ENCODE data around the gene CERK. TPM values are rescaled to one million over a fixed set of nuclear protein-coding genes. Genes with fewer than 3 reads are reported as not detected.

CERK gene
- total RNA-seq, 1 experiment from 2014 or later, result 11.6 TPM

DNA sequence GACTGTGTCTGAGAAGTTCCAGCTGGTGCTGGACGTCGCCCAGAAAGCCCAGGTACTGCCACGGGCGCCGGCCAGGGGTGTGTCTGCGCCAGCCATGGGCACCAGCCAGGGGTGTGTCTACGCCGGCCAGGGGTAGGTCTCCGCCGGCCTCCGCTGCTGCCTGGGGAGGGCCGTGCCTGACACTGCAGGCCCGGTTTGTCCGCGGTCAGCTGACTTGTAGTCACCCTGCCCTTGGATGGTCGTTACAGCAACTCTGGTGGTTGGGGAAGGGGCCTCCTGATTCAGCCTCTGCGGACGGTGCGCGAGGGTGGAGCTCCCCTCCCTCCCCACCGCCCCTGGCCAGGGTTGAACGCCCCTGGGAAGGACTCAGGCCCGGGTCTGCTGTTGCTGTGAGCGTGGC lies 69.9 kb downstream of the CERK start:
- POLR2A ChIA-PET, result no interaction called here
- no peak overlapping the region for H3K4me3 Mint-ChIP-seq (ENCODE audit: unreplicated experiment)
- TF ChIP-seq, protein P1, sequence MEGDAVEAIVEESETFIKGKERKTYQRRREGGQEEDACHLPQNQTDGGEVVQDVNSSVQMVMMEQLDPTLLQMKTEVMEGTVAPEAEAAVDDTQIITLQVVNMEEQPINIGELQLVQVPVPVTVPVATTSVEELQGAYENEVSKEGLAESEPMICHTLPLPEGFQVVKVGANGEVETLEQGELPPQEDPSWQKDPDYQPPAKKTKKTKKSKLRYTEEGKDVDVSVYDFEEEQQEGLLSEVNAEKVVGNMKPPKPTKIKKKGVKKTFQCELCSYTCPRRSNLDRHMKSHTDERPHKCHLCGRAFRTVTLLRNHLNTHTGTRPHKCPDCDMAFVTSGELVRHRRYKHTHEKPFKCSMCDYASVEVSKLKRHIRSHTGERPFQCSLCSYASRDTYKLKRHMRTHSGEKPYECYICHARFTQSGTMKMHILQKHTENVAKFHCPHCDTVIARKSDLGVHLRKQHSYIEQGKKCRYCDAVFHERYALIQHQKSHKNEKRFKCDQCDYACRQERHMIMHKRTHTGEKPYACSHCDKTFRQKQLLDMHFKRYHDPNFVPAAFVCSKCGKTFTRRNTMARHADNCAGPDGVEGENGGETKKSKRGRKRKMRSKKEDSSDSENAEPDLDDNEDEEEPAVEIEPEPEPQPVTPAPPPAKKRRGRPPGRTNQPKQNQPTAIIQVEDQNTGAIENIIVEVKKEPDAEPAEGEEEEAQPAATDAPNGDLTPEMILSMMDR (IDR thresholded peaks at IDR 0.05; ENCODE audit: unreplicated experiment), result no peak
- no peak overlapping the region for H3K27ac Mint-ChIP-seq (ENCODE audit: low read depth, unreplicated experiment)
- no peaks in the 10 kb centered on the region for H3K9me3 Mint-ChIP-seq (ENCODE audit: unreplicated experiment)
- intact Hi-C loops (cut with micrococcal nuclease), result no loop called here
- no peaks in the 10 kb centered on the region for H3K4me1 Mint-ChIP-seq (ENCODE audit: insufficient read depth, unreplicated experiment)
- CTCF ChIA-PET, result interaction anchor here (0.5 kb wide), 1 partner anchor 138 kb away, joined by 3 read pairs; no protein-coding TSS in a partner anchor
- no TSS peak for BruUV-seq (replicated peaks)
- no peak for DNase-seq (ENCODE audit: unreplicated experiment)
- no peaks in the 10 kb centered on the region for H3K27me3 Mint-ChIP-seq (ENCODE audit: insufficient read depth, unreplicated experiment)
- peaks cover 9% of the 10 kb centered on the region for H3K36me3 Mint-ChIP-seq (ENCODE audit: insufficient read depth, unreplicated experiment)

- Mint-ChIP-seq H3K4me3 (ENCODE audit: unreplicated experiment) (no peak overlapping the region), H3K4me1 (ENCODE audit: insufficient read depth, unreplicated experiment) (no peaks in the 10 kb centered on the region), H3K9me3 (ENCODE audit: unreplicated experiment) (no peaks in the 10 kb centered on the region), H3K27me3 (ENCODE audit: insufficient read depth, unreplicated experiment) (no peaks in the 10 kb centered on the region), H3K36me3 (ENCODE audit: insufficient read depth, unreplicated experiment) (peaks cover 6% of the 10 kb centered on the region), H3K27ac (ENCODE audit: low read depth, unreplicated experiment) (no peak overlapping the region)
- ChIA-PET POLR2A (interaction anchor here (0.6 kb wide), 1 partner anchor 66 kb away, joined by 3 read pairs; no protein-coding TSS in a partner anchor), CTCF (no interaction called here)
- intact Hi-C loops (cut with micrococcal nuclease), result no loop called here
- no TSS peak for BruUV-seq (replicated peaks)
- TF ChIP-seq, protein P1 (IDR thresholded peaks at IDR 0.05; ENCODE audit: unreplicated experiment), result no peak
- DNase-seq (ENCODE audit: unreplicated experiment), result no peak
Observed at GRCh38 chr22:46667245-46667623, 70.8 kb downstream of the CERK start.

DNA sequence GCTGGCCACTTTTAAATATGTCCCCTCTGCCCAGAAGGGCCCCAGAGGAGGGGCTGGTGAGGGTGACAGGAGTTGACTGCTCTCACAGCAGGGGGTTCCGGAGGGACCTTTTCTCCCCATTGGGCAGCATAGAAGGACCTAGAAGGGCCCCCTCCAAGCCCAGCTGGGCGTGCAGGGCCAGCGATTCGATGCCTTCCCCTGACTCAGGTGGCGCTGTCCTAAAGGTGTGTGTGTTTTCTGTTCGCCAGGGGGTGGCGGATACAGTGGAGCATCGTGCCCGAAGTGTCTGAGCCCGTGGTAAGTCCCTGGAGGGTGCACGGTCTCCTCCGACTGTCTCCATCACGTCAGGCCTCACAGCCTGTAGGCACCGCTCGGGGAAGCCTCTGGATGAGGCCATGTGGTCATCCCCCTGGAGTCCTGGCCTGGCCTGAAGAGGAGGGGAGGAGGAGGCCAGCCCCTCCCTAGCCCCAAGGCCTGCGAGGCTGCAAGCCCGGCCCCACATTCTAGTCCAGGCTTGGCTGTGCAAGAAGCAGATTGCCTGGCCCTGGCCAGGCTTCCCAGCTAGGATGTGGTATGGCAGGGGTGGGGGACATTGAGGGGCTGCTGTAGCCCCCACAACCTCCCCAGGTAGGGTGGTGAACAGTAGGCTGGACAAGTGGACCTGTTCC lies 71.3 kb downstream of the CERK start:
- no TSS peak for BruUV-seq (replicated peaks)
- POLR2A ChIA-PET, result interaction anchor here (0.6 kb wide), 1 partner anchor 67 kb away, joined by 3 read pairs; no protein-coding TSS in a partner anchor
- TF ChIP-seq, protein P1 (IDR thresholded peaks at IDR 0.05; ENCODE audit: unreplicated experiment), result no peak
- H3K9me3 Mint-ChIP-seq (ENCODE audit: unreplicated experiment), result no peaks in the 10 kb centered on the region
- H3K4me3 Mint-ChIP-seq (ENCODE audit: unreplicated experiment), result no peak overlapping the region
- no peaks in the 10 kb centered on the region for H3K27me3 Mint-ChIP-seq (ENCODE audit: insufficient read depth, unreplicated experiment)
- no peak overlapping the region for H3K27ac Mint-ChIP-seq (ENCODE audit: low read depth, unreplicated experiment)
- CTCF ChIA-PET, result interaction anchor here (0.7 kb wide), 1 partner anchor 207 kb away, joined by 4 read pairs; no protein-coding TSS in a partner anchor
- peaks cover 6% of the 10 kb centered on the region for H3K36me3 Mint-ChIP-seq (ENCODE audit: insufficient read depth, unreplicated experiment)
- no peak for DNase-seq (ENCODE audit: unreplicated experiment)
- peaks cover 3% of the 10 kb centered on the region for H3K4me1 Mint-ChIP-seq (ENCODE audit: insufficient read depth, unreplicated experiment)
- intact Hi-C loops (cut with micrococcal nuclease), result no loop called here

DNA sequence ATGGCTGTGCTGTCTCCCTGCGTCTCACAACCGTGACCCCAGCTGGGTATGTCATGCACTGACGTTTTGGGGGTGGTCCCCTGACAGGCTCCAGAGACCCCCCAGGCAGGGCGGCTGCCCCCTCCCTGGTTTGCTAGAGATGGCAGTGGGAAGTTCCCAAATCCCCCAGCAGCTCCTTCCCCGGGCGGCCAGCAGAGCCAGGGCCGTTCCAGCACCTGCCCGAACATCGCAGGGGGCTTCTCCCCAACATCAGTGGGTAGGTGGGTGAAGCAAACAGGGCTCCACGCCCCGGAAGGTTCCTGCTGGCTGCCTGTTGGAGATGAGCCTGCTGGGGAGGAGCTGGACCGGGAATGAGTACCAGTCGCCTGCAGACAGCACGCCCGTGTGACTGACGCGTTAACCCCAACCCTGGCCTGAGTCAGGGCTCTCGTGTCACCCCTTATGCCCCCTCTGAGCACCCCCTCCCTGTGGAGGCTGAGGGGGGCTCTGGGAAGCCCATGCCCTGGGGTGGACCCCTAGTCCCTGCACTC lies 72.2 kb downstream of the CERK start:
- H3K27ac Mint-ChIP-seq (ENCODE audit: low read depth, unreplicated experiment), result no peak overlapping the region
- BruUV-seq (replicated peaks), result no TSS peak
- H3K27me3 Mint-ChIP-seq (ENCODE audit: insufficient read depth, unreplicated experiment), result no peaks in the 10 kb centered on the region
- H3K4me3 Mint-ChIP-seq (ENCODE audit: unreplicated experiment), result no peak overlapping the region
- CTCF ChIA-PET, result interaction anchor here (0.7 kb wide), 1 partner anchor 206 kb away, joined by 4 read pairs; no protein-coding TSS in a partner anchor
- H3K4me1 Mint-ChIP-seq (ENCODE audit: insufficient read depth, unreplicated experiment), result peaks cover 12% of the 10 kb centered on the region
- H3K36me3 Mint-ChIP-seq (ENCODE audit: insufficient read depth, unreplicated experiment), result peaks cover 6% of the 10 kb centered on the region
- DNase-seq (ENCODE audit: unreplicated experiment), result no peak
- POLR2A ChIA-PET, result no interaction called here
- H3K9me3 Mint-ChIP-seq (ENCODE audit: unreplicated experiment), result no peaks in the 10 kb centered on the region
- TF ChIP-seq, protein P1 (IDR thresholded peaks at IDR 0.05; ENCODE audit: unreplicated experiment), result no peak
- intact Hi-C loops (cut with micrococcal nuclease), result no loop called here

Data from MCF 10A (cell line).